H4 (cell line): ENCODE results near the gene BRAT1. TPM values are rescaled to one million over a fixed set of nuclear protein-coding genes. Genes with fewer than 3 reads are reported as not detected.

Experiments
- DNase-seq: peaks from one replicate; pipeline ENCODE4 v3.0.0-alpha.2; 2015; ENCODE audit warnings: low spot score
- total RNA-seq: library from RNA; depleted of rRNA; stranded (reverse); fragments of >200 nt; shearing (Covaris generic); gene quantifications from 2 replicates; pipeline ENCODE4 v1.2.3, GENCODE V29; 2014

Gene BRAT1
- total RNA-seq, 1 experiment from 2014 or later: 31.7 TPM

DNA sequence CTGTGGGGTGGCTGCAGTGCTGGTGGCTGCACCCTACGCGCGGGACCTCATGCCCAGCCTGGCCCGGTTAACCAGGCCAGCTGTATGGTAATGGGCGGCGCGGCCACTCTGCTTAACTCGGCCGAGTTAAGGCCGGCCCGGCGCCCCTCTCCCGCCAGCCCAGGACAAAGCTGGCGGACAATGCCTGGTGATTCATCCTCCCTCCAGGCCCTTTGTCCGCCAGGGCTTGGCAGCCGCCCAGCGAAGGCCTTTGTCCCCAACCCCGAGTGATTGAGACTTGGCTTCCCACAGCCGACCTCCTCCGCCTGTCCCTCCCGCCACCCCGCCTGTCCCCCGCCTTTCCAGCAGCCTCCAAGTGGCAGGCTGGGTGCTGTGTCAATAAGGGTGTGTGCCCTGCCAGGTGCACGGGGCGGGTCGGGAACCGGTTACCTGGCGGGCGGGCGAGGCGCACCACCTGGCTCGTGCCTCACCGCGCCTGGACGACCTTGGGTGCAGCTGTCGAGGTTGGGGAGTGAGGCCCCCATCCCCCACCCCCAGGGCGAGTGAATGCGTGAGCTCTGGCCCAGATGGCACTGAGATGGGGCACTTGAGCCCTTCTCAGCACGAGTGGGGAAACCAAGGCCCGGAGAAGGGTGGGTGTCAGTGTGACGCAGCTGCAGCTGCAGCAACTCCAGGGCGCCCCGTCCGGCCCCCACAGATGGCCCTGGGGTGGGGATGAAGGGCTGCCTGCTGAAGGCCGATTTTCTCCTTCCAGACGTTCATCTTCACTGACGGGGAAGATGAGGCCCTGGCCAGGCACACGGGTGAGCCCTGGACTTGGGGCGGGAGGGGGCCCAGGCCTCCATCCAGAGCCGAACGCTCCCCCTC, 31.1 kb downstream of the BRAT1 start:
- DNase-seq: peak; percentile 77

DNA sequence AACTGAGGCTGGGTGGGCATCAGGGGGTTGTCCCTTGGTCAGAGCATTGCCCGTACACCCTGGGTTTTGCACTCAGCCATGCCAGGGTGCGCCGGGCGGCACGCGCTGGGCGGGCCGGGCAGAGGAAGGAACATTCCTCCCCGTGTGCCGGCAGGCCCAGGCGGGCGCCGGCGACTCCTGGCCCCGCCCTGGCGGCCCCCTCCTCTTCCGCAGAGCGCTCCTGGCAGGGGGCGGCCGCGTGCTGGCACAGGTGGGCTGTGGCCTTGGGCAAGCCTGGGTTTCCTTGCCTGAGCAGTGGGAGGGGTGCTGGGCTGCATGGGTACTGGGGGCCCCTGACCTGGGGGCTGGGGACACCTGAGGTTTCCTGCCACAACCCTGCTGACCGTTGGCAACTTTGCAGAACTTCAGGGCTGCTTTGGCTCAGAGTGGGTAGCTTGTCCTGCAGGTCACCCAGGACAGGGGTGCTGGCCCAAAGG, 31.8 kb downstream of the BRAT1 start:
- DNase-seq: no peak

DNA sequence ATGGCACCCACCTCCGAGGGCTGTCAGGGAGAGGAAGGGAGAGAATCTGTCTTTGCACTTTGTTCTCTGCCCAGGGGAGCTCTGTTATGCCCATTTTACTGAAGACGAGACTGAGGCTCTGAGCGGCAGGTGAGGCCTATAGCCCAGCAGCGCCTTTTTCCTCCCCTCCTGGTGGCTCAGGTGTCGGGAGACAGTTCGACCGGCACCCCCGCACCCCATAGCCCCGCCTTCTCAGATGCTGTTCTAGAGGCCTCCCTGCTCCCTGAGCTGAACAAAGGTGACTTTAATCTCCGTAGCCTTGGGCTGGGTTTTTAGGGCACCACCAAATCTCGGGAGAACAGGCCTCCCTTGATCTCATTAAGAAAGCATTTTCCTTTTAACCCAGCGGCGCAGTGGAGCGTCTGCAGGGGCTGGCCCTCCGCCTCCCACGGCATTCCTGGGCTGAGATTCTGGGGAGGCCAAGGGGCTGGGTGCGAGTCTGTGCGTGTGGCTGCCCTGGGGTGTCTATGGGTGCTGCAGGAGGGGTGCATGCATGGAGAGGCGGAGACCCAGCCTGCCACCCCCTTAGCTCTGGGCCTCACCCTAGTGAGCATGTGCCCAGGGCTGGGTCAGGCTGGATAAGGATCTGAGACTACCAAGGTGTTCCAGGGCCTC, 32.4 kb downstream of the BRAT1 start:
- peak; percentile 84 for DNase-seq

DNA sequence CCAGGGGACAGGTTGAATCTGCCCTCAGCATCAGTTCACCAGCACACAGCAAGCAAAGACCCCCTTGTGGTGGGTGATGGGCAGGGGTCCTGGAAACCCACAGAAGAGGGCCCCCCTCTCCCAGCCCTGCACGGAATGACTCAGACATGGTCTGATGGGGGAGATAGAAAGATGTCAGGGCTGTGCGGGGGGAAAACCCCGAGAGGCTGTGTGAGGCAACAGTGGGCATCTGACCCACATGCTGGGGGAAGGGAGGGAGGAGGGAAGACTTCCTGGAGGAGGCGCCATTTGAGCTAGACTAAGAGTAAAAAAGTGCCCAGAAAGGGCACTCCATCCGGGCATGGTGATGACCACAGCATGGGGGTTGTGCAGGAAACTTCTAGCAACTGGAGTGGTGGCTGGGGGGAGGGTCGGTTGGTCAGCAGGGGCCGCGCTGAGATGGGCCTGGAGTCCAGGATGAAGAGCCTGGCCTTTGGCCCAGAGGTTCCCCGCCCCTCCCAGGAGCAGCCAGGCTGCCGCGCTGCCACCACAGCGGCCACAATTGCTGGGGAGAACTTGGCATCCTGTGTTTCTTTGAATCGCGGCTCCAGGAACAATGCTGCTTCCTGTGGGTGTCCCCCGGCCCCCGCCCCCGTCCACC, 33.3 kb downstream of the BRAT1 start:
- DNase-seq: peak; percentile 85

DNA sequence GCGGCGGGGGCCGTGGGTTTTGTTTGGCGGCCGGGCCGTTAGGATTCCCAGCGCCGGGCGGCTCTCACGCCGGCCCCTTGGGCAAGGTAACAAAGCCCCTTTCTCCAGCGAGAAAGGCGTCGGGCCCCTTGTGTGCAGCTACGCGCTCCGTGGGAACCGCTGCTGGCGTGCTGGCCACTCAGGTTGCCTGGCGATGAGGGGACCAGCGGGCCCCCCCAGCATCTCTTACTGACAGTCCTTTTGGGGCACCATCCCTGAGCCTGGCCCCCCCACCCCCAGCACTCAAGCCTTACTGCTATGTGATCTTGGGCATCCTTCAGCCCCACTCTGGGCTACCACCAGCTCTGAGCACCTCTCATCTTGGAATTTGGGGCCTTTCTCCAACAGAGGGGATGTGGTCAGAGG, 34.0 kb downstream of the BRAT1 start:
- no peak for DNase-seq

DNA sequence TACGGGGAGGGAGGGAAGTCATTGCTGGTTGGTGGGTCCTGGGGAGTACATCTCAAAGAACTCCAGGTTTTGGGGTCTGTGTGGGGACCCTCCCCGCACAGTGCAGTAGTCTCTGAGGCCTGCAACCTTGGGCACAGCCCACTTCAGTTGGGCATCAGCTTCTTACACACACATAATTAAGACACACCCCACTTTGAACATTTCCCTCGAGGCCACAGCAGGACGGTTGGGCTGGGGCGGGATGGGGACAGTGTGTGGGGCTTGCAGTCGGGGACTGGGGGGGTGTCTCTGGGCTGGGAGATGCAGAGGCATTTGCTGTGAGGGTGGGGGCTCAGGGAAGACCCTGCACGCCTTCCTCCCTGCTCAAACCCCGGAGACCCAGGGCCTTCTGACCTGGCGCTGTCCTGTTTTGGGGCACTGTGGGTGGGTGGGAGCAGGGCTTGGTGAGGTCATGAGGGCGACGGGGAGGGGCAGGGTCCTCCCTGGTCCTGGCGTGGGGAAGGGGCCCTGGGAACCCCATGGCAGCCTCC, 34.5 kb downstream of the BRAT1 start:
- DNase-seq: no peak

DNA sequence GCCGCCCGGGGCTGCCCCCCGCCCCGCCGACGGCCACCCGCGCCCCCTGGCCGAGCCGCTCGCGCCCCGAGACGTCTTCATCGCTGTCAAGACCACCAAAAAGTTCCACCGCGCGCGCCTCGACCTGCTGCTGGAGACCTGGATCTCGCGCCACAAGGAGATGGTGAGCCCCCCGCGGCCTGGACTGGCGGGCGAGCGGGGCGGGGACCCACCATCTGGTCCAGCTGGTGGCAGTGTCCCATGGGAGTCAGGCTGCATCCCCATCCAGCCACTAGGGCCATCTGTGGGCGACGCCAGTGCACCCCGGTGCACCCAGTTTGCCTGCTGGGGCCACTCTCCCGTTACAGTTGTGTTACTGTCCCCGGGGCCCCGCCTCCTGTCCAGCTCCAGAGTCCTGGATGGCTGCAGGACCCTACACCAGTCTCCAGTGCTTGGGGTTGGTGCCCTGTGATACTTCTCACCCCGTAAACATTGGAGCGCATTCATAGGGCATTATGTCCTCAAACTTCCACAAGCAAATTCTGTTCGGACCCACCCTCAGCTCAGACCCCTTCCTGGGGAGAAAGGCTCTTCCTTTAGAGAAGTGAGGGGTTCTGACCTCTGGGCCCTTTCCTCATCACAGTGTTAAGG, 35.1 kb downstream of the BRAT1 start:
- DNase-seq: no peak

DNA sequence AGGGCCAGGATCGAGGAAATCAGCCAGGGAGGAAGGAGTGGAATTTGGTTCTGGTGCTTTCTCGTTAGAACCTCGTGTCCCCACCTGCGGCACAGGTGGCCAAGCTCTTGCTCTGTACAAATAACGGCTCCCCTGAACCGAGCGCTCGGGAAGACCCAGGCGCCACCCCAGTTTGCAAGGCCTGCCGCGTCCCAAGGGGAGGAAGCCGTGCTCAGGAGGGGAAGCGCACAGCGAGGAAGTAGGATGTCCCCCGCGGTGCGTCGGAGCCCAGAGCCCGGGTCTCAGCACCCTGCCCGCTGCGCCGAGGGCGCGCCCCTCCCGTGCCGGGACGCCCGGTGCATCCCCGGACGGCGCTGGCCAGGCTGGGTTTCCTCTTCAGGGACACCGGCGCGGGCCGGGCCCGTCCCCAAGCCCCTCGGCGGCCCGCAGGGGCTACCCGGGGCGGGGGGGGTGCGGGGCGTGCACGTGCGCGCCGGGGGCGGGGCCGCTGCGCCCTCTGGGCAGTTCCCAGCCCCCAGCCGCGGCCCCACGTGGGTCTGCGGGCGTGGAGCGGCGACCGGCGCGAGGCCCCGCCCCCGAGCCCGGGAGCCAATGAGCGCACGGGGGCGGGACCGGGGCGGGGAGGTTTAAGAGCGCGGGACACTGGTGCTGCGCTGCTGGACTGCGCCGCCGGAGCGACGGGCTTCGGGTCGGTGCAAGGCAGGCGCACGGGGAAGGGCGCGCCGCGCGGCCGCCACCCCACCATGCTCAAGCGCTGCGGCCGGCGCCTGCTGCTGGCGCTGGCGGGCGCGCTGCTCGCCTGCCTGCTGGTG, 36.0 kb downstream of the BRAT1 start, which contains the start of gene LFNG:
Gene LFNG (plus strand): TSS at position 656 of the 812 bp plus-strand sequence. CDS start 88 bp downstream, at position 744.
- DNase-seq: peak; percentile 95

DNA sequence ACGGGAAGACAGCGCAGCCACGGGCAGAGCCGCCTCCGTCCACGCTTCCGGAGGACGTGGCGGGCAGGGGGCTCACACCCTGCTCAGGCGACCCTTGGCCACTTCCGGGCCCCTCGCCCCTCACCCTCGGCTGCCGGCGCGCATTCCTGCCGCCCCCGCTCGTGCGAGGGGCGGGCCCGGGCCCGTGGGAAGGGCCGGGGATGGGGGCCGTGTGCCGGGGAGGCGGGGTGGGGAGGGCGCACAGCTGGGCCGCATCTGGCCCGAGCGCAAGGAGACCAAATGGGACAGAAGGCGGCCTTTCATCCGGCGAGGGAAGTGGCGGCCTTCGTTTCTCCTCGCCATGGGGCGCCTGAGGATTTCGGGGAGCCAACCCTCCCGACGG, 36.6 kb downstream of the BRAT1 start:
- DNase-seq: no peak

DNA sequence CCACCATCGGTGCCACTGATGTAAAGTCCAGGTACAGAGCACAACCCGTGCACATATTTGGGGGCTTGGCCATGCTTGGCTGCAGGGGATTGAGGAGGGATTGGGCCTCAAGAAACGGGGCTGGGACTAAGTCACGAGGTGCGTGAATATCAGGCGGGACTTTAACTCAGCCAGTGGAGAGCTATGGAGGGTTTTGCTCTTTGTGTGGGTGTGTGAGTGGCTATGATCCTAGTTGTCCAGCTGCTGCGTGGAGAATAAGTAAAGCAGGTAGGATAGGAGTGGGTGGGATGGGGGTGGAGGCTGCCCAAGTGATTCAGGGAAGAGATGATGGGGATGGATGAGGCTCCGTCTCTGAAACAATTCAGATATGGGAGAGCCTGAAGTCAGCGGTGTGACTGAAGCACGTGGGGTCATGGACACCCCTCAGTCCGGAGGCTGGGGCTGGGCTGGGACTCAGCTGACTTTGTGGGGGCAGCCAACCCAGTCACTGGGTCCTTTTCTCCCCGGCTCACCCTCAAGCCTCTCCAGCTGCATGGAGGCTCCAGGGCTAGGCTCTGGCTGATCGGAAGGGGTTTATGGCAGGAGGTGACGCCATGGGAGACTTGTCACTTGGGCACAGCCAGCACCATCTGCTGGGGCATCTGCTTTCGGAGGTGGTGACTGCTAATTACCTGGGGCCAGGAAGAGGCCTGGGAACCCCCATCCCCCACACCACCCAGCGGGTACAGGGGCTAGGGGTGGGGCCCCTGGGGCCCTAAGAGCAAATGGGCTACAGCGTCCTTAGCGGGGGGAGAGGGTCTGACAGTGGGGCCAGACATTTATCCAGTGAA, 37.4 kb downstream of the BRAT1 start:
- no peak for DNase-seq

DNA sequence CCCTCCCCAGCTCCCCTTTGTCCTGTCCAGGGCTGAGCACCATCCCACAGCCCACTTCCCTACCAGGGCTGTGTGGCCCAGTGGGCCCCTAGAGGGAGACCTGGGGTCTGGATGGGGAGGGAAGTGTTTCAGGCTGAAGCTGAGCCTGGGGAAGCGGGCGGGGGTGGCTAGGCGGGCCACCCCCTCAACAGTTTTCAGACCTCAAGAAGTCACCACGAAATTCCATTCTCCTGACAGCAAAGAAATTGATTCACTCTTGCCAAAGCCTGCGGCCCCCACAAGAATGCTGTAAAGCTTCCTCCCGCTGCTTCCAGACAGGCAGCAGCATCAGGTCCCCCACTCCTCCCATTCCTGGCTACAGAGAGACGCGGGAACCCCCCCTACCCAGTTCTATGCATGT, 38.3 kb downstream of the BRAT1 start:
- peak; percentile 96 for DNase-seq

DNA sequence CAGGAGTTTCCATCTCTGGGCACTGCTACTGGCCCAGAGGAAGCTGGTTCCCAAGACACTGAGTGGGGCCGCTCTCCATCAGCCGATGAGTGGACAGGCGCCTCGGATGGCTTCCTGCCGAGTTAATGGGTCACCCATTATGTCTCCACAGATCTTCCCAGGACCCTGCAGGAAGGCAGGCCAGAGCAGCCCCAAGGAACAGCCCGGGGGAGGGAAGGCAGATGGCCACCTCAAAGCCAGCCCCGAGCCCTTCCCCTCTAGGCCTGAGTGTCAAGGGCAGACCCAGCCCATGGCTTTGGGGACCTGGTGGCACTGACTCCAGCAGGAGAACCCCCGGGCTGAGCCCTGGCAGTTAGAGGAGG, 39.1 kb downstream of the BRAT1 start:
- DNase-seq: no peak

DNA sequence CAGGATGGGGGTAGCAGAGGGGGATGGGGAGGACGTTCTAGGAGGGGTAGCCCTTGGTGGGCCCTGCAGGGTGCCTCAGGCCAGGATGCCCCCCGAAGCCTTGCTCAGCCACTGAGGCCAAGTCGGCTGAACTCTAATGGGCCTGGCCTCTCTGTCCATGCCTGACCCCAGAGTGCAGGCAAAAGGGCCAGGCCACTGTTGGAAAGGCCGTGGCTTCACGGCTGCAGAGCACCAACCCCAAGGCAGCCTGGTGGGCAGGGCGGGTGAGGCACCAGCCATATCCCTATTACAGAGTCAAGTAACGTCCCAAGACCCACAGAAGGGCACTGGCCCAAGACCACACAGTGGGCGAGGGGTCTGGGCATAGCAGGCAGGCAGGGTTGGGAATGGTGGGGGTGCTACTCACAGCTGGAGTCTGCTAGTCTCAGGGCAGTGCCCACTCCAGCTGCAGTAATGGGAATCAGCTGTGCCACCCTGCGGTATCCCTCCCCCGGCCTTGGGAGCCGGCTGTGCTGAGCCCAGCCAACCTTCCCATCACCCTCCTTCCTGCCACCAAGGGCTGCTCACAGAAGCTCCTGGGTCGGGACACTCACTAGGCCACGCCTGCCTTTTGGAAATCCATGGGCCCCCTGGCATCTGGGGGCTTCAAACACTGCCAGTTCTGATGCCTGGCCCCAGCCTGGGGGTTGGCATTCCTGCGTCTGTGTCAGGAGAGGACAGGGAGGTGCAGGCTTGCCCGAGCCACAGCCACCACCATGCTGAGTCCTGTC, 39.7 kb downstream of the BRAT1 start:
- DNase-seq: peak; percentile 71

DNA sequence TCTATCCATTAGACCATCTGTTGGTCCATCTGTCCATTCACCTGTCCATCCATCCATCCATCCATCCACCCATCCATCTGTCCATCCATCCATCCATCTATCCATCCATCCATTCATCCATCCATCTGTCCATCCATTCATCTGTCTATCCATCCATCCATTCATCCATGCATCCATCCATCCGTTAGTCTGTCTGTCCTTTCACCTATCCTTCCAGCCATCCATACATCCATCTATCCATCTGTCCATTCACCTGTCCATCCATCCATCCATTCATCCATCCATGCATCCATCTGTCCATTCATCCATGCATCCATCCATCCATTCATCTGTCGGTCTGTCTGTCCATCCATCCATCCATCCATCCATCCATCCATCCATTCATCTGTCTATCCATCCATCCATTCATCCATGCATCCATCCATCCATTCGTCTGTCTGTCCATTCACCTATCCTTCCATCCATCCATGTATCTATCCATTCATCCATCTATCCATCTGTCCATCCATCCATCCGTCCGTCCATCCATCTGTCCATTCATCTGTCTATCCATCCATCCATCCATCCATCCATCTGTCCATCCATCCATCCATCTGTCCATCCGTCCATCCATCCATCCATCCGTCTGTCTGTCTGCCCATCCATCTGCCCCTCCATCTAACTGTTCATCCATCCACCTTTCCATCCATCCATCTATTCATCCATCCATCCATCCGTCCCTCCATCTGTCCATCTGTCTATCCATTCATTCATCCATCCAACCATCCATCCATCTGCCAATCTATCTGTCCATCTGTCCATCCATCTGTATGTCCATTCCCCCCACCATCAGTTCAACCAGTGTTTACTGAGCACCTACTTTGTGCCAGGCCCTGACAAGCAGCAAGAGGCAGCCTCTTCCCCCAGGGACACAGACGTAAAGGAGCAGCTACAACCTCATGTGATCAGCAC, 40.6 kb downstream of the BRAT1 start:
- DNase-seq: no peak

DNA sequence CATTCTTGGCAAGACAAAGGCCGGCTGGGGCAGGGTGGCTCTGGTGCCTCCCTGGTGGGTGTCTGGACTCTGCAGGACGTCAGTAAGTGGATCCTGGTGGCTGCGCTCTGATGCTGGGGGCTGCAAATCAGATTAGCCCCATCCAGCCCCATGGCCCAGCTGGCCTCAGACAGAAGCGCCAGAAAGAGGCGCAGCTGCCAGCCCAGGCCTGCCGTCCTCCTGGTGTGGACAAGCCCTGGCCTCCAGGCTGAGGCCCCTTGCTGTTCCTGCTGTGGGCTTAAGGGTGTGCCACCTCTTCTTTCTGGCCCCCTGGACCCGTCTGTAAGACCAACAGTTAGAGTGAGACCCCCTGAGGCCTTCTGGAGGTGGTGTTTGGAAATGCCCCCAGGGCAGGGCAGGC, 41.6 kb downstream of the BRAT1 start:
- no peak for DNase-seq

DNA sequence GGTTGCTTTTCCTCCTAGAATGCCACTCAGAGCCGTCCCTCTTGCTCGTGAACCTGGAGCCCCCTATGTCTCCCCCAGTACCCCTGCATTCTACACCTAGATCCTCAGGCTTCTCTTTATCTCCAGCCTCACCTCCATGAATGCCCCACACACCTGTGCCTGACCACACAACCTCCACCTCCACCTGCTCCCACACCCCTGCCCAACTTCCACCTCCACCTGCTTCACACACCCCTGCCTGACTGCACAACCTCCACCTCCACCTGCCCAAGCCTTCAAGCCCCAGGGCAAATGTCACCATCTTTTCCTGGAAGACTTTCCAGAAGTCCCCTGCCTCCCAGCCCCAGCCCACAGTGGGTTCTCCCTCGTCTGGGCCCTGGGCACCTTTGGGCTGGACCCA, 42.6 kb downstream of the BRAT1 start:
- no peak for DNase-seq

DNA sequence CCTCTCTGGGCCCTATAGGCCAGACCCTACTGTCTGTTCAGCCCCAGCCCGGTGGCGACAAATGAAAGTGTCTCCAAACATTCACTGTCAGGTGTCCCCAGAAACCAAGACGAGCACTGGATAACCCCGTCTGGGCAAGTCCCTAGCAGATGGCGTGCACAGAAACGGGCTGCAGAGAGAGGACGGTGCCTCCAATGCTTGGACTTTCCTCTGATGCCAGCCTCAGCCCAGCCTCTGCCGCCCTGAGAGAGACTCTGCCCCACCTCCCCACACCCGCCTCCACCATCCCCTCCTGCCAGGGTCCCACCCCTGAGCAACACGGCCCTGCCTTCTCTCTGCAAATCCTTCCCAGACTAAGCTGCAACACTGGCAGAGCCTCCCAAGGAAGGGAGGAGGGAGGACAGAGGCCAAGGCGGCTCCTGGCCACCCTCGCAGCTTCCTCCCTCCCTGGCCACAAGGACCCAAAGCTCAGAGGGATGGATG, 43.1 kb downstream of the BRAT1 start:
- DNase-seq: no peak

DNA sequence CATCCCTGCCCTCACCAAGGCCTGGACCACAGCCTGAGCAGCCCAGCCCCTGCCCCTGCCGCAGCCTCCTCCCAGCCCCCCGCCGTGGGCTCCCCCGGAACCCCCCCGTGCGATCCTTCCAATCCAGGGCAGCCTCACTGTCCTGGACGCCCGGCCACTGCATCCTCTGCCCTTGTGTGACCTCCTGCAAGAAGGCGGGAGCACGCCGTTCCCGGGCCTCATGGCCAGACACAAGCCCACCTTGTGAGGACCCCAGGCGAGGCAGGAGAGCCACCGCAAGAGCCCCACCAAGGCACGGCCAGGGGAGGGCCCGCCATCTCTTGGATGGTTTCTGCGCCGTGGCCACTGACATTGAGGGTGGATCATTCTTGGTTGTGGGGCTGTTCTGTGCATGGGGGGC, 43.6 kb downstream of the BRAT1 start:
- no peak for DNase-seq
